Fibroblast of upper back skin (primary cell): ENCODE data around the gene CIAO3.

Experiments used
- DNase-seq: peaks from one replicate; pipeline ENCODE4 v3.0.0-alpha.2; 2013

Gene CIAO3

DNA sequence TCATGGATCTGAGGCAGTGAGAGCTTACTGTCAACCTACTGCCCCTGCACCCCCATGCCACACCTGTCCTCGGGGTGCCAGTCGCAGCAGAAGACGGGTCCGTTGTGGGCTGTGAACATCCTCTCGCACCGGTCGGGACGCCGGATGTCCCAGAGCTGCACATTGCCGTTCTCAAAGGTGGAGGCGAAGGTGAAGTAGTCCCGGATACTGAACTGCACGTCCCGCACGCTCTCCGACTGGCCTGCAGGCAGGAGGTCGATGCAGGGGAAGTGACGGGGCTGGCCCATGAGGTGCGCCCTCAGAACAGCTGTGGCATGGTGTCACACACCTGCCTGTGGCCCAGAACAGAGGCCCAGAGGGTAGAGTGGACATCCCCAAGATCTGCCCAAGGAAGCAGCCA is 53.3 kb downstream of the CIAO3 start:
- no peak for DNase-seq

DNA sequence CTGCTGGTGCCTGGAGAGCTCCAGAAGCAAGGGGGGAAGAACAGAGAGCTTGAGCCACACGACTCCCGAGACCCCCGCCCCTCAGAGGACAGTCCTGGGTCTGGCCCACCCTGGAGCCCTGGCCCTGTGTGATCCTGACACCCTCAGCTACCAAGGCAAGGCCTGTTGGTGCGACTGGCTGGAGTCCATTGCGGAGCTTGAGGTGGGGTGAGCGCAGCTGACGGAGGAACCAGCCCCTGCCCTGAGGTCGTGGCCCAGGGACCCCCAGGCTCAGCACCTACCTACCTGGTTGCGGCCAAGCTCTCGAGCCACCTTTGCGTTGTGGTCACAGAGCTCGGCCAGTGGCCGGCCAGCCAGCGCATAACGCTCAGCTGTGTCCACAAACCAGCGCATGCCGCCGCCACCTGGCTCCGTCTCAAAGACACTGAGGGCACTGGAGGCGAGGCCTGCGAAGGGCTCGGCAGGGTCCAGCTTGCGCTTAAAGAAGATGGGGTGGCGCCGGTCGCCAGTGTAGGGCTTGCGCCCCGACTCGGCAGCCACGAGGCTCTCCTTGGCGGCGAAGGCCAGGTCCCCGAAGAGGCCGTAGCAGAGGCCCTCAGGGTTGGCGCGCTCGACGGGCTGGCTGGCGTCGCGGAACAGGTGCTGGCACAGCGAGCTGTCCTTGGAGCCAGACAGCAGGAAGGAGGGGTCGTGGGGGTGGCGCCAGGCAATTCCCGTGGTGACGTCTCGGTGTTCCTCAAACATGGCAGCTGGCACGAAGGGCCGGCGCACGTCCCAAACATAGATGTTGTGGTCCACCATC is 54.1 kb downstream of the CIAO3 start:
- no peak for DNase-seq

DNA sequence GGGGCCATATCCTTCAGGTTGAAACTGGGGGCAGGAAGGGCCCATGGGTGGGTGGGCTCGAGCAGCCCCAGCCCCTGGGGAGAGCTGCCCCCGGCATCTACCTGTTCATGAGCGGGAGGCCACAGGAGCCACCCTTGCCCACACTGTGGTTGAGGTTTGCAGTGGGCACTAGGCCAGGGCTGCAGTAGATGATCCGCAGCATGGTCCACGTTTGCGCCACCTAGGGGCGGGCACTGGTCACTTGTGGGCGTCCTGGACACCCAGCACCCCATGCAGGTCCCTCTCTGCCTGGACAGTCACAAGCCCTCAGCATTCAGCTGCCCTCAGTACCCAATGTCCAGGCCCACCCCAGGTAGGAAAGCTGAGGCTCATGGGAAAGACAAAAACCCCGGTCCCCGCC is 54.8 kb downstream of the CIAO3 start:
- peak; percentile 30 for DNase-seq

DNA sequence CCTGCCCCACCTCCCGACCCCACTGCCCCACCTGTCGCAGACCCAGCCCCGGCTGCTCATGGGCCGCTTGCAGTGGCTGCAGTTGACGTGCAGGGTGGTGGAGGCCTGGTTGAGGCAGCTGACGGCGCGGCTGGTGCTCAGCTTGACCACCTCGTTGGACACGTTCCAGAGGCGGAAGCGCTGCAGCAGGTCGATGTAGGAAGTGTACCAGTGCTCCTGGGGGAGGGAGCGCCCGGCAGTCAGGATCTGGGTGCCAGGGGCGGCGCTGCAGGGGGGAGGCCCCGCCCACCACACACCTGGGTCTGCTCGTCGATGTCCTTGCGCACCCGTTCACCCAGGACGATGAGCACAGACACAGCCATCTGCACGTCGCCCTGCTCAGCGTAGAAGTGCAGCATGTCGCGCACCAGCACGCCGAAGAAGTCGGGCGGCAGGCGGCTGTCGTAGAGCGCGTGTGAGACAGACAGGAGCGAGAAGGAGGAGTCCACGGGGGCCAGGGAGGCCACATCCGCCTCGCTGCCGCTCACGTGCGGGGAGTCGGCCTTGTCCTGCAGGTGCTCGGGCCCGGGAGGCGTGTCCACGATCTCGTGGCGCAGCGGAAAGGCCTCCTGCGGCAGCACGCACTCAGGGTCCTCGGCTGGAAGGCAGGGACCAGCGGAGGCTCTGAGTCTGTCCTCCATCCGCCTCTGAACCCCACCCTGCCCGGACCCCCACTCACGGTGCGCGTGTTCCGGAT is 55.7 kb downstream of the CIAO3 start:
- DNase-seq: no peak

DNA sequence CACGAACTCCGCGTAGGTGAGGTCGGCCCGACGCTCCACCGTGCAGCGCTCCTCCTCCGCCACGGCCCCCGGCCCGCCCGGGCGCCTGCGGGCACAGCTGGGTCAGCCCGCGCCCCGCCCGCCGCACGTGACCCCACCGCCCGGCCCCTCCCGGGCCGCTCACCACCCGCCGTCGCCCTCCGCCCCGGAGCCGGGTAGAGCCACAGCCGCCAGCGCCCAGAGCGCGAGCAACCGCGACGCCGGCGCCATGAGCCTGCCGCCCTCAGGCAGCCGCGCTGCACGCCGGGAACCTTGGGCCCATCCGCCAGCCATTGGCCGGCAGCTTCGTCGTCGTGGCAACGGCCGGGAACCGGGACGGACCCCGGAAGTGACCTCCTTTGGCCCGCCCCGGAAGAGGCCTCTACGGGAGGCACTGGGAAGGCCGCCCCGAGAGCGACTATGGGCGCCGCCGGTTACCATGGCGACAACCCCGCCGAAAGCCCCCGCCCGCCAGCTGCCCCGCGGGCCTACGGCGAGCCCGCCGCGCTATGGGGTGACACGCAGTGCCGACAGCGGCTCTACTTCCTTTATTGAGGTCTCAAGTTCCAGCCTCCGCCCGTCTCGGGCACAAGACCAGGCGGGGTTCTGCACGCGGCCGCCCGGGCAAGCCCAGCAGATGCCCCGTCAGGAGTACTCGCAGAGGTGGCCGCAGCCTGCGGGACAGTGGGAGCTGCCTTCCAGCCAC is 56.6 kb downstream of the CIAO3 start, which contains the start of gene JMJD8:
Gene JMJD8, minus strand, starts transcription at position 264 of the 724 bp plus-strand sequence. Its CDS starts 15 bp downstream, at position 249.
- DNase-seq: peak; percentile 94

DNA sequence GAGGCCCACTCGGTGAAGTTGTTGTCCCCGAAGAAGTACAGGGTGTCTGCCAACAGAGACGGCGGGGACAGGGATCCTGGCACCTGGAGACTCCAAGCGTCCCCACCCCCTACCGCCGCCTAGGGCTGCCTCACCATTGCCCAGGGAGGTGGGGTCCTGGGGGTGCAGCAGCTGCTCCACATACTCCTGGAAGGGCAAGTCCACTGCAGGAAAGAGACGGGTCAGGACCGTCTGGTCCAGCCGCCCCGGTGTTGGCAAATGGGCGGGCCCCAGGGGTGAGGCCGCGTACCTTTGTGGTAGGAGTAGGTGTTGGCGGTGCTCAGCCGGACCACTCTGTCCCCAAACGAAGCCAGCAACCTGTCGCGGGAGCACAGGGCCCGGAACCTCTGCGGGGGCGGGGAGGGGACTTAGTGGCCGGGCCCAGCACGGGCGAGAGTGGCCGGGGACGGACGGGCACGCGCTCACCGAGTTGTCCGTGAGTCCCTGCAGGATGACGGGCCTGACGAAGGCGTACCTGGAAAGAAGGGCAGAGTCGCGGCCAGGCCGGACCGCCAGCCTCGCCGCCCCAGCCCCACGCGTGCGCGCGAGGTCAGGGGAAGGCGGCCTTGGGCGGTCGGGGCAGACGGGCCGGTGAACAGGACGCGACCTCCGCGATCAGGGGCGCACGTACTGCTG is 57.3 kb downstream of the CIAO3 start:
- DNase-seq: no peak

DNA sequence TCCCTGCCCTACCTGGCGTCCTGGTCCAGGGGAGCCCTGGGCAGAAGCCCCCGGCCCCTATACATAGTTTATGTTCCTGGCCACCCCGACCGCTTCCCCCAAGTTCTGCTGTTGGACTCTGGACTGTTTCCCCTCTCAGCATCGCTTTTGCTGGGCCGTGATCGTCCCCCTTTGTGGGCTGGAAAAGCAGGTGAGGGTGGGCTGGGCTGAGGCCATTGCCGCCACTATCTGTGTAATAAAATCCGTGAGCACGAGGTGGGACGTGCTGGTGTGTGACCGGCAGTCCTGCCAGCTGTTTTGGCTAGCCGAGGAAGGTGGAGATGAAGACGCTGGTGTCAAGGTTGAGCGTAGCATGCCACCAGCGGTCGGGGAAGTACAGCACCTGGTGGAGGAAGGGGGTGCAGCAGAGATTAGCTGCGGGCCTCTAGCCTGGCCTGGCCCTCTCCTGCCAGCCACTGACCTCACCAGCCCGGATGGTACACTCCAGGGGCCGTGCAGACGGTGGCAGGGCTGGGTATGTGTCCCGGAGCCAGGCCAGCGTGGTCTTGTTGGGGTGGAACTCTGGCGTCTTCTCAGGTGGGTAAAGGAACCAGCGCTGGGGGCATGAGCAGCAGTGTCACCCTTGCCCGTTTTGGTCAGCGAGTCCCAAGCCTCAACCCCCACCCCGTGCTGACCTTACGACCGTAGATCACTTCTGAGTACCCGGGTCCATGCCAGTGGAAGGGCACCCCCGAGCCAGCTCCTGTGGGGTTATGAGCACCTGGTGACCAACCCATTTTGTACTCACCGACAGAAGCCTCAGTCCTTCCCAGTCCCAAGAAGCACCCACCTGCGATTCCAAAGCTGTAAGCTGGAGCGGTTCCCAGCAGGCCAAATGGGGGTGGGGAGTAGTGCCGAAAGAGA is 58.1 kb downstream of the CIAO3 start:
- DNase-seq: no peak

DNA sequence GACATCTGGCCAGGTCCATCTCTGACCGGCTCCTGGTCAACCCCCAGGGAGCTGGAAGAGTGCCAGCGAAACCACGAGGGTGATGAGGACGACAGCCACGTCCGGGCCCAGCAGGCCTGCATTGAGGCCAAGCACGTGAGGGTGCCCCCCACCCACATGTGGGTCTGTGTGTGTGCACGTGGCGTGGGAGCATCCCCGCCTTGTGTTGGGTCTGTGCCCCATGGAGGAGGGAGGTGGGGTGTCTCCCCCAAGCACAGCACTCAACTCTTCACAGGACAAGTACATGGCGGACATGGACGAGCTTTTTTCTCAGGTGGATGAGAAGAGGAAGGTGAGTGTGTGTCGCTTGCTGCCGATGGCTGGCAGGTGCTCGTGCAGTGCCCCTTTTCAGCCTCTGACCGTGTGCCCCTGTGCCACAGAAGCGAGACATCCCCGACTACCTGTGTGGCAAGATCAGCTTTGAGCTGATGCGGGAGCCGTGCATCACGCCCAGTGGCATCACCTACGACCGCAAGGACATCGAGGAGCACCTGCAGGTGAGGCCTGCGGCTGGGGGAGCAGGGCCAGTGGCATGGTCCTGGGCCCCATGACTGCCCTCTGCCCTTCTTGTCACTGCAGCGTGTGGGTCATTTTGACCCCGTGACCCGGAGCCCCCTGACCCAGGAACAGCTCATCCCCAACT is 58.9 kb downstream of the CIAO3 start:
- no peak for DNase-seq

DNA sequence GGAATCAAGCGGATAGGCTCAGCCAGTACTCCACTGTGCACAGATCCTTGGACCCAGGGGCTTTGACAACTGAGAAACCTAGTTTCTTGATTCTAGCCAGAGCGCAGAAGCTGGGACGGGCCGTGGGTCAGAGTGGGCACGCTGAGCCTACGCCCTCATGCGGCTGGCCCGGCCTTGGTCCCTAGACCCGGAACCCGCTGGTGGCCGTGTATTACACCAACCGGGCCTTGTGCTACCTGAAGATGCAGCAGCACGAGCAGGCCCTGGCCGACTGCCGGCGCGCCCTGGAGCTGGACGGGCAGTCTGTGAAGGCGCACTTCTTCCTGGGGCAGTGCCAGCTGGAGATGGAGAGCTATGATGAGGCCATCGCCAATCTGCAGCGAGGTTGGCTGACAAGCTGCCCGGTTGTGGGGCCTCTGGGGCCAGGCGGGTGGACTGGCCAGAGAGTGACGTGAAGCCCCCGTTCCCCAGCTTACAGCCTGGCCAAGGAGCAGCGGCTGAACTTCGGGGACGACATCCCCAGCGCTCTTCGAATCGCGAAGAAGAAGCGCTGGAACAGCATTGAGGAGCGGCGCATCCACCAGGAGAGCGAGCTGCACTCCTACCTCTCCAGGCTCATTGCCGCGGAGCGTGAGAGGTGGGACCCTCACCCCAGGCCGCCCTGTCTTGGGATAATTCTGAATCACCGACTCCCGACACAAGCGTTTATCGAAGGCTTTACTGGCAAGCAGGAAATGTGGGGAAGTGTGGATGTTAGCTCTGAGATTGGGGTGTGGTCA is 59.6 kb downstream of the CIAO3 start:
- DNase-seq: peak; percentile 20

DNA sequence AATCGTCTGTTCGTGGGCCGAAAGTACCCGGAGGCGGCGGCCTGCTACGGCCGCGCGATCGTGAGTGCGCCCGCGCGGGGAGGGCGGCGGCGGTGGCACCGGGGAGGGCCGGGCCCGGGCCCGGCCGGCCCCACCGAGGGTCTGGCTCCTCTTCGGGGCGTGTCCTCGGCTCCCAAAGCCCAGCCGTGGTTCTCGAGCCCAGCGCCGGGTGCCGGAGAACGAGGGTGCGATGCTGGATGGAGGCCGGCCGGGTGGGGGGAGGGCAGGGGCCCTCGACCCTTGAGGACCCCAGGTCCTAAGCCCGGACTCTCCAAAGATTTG is 60.2 kb downstream of the CIAO3 start:
- DNase-seq: no peak

DNA sequence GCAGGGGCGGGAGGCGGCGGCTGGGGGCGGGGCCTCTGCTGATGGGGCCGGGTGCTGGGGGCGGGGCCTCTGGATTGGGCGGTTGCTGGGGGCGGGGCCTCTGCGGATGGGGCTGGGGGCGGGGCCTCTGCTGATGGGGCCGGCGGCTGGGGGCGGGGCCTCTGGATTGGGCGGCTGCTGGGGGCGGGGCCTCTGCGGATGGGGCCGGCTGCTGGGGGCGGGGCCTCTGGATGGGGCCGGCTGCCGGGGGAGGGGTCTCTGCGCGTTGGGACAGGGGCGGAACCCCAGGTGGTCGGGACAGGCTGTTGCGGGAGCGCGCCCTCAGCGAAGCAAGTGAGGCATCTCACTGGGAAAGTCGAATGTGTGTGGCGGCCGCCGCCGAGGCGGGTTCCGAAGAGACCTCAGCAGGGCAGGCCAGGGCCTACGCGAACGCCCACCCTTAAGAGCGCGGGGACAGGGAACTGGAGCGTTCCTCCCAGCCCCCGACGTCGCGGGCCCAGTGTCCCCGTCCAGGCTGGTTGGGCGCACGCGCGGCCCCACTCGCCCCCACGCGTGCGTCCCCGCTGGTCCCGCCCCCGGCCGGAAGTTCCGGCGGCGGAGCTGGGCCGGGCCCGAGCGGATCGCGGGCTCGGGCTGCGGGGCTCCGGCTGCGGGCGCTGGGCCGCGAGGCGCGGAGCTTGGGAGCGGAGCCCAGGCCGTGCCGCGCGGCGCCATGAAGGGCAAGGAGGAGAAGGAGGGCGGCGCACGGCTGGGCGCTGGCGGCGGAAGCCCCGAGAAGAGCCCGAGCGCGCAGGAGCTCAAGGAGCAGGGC is 60.8 kb downstream of the CIAO3 start, which contains the start of gene STUB1:
Gene STUB1, plus strand, starts transcription at position 597 of the 811 bp plus-strand sequence. Its CDS starts 116 bp downstream, at position 713.
- peak; percentile 85 for DNase-seq
